ENCODE results near the gene TOR1A.
"Not testable (repeated sequence)": the region's sequence is repeated elsewhere in the genome, so short reads cannot be mapped to it uniquely, and the experiment has no call there.

TOR1A gene

DNA sequence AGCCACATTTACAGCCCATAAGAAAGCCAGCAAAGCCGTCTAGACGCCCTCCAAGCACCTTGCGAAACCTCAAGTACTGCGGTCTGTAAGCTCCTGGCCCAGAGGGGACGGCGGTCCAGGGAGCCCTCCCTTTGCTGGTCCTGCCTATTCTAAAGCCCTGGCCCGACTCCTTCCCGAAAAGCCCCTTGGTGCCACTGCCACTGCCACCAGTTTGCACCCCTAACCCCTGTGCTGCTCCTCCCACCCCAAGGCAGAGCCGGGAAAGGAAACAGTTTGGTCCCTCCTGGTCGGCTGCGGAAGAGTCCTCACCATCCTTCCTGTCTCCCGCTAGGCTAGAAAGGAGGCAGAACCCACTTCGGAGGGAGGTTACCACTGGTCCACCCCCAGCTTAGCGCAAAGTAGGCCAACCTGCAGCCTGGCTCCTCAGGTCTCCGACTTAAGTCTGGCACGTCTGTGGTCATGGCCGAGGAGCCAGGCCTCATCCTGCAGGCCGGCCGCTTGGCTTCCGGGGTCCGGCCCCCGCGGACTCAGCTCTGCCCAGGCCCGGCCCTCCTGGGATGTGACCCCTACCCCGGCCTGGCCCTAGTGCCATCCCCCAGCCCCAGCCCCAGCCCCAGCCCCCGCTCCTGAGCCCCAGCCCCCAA is 916 bp downstream of the TOR1A start:
- DNase-seq (ENCODE audit: low read depth) = no peak

GRCh38 chr9:129816501-129817435 is 7.2 kb downstream of the TOR1A start:
- no peak for DNase-seq (ENCODE audit: low read depth)

GRCh38 chr9:129815278-129815677 is 8.7 kb downstream of the TOR1A start:
- no peak for DNase-seq (ENCODE audit: low read depth)

- DNase-seq (ENCODE audit: low read depth) = no peak
Observed at GRCh38 chr9:129814432-129815223, 9.3 kb downstream of the TOR1A start.

GRCh38 chr9:129813661-129814060 is 10.3 kb downstream of the TOR1A start:
- no peak for DNase-seq (ENCODE audit: low read depth)

- DNase-seq (ENCODE audit: low read depth) = no peak
Observed at GRCh38 chr9:129812385-129812784, 11.6 kb downstream of the TOR1A start.

GRCh38 chr9:129811967-129812363 is 12.0 kb downstream of the TOR1A start:
- DNase-seq (ENCODE audit: low read depth) = no peak

- no peak for DNase-seq (ENCODE audit: low read depth)
Observed at GRCh38 chr9:129810788-129811187, 13.1 kb downstream of the TOR1A start.

DNA sequence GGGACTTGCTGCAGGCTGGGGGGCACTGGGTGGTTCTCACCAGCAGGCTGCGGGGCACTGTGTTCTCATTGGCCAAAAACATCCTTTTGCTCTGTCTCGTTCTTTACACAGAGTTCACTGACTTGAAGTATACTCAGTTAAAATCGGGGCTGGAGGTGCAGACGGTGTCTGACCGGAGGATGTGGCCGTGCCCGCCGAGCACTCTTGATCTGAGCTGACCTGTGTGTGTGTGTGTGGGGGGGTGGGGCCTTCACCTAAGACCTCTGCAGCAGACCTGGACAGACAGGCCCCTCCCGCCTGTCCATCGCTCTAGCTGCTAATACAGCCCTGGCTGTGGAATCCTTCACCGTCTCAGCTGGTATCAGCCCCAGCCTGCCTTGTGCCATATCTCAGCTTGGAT is 13.8 kb downstream of the TOR1A start:
- no peak for DNase-seq (ENCODE audit: low read depth)

- no peak for DNase-seq (ENCODE audit: low read depth)
Observed at GRCh38 chr9:129809346-129809745, 14.6 kb downstream of the TOR1A start.

- DNase-seq (ENCODE audit: low read depth) = no peak
Observed at GRCh38 chr9:129806061-129806460, 17.9 kb downstream of the TOR1A start.

DNA sequence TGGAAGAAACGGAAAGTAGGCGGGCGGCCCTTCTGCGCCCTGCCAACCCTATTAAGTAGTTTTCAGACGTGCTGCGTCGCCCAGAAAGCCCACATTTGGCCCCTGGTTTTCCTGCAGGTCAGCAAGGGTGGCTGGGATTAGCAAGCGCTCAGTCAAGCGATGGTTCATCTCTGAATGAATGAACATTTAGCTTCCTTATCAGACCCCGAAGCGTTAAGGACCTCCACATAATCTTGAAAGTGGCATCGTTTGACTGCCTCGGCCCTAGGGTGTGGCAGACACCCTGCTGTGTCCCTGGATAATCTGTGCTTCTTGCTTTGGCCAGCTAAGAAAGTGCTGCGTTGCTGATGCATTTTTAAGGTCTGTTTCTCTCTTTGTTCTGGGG is 20.3 kb downstream of the TOR1A start:
- no peak for DNase-seq (ENCODE audit: low read depth)

GRCh38 chr9:129802833-129803675 is 20.9 kb downstream of the TOR1A start, which contains the start of gene TOR1B:
TSS of gene TOR1B (plus strand) at chr9:129803184. CDS start at chr9:129803213, 29 bp downstream.
- DNase-seq (ENCODE audit: low read depth) = peak; percentile 70

DNA sequence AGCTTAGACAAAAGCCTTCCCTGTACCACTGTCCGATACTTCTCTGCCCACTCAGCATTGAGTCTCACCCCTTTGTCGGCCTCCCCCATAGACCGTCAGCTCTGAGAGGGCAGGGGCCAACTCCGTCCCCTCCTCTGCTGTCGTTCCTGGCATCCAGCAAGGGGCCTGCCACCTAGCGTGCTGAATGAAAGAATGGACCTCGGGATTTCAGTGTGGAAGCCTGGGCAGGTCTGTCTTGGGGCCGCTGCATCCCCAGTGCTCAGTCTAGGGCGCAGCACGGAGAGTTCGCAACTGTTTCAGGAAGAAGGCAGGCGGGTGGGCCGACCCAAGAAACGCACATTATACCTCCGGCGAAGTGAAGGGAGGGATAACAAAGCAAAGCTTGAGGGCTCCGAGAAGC is 22.4 kb downstream of the TOR1A start:
- DNase-seq (ENCODE audit: low read depth) = no peak

GRCh38 chr9:129798973-129799372 is 25.0 kb downstream of the TOR1A start:
- DNase-seq (ENCODE audit: low read depth) = no peak

DNA sequence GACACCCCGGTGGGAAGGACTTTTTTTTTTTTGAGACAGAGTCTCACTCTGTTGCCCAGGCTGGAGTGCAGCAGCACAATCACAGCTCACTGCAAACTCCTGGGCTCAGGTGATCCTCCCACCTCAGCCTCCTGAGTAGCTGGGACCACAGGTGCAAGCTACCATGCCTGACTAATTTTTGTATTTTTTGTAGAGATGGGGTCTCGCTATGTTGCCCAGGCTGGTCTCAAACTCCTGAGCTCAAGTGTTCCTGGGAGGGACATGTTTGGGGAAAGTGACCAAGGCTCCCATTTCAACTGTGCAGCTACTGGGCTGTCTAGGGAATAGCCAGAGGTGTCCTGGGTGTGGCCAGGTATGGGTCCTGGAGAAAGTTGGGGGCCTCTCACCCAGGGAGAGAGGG is 27.9 kb downstream of the TOR1A start:
- DNase-seq (ENCODE audit: low read depth) = not testable (repeated sequence)

DNA sequence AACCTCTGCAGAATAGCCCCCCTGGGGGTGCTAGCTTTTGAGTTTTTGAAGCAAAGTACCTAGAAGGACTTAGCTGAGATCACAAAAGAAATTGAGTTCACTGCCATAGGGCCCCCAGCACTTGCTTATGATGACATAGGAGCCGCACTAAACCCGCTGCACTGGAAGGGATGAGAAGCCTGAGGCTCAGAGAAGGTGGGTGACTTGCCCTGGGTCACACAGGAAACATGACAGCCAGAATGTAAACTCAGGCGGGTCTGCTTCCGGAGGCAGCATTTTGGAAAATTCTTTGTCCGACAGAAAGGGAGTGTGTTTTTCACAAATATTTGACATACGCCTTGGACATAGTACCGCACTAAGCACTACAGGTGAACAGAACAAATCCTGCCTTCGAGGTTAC is 29.4 kb downstream of the TOR1A start:
- DNase-seq (ENCODE audit: low read depth) = no peak

DNA sequence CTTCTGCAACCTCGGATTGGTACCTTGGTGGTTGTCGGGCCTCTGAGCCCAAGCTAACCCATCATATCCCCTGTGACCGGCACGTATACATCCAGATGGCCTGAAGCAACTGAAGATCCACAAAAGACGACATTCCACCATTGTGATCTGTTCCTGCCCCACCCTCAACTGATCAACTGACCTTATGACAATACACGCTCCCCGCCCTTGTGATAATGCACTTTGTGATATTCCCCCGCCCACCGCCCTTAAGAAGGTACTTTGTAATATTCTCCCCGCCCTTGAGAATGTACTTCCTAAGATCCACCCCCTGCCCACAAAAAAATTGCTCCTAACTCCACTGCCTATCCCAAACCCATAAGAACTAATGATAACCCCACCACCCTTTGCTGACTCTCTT is 37.5 kb downstream of the TOR1A start:
- no peak for DNase-seq (ENCODE audit: low read depth)

DNA sequence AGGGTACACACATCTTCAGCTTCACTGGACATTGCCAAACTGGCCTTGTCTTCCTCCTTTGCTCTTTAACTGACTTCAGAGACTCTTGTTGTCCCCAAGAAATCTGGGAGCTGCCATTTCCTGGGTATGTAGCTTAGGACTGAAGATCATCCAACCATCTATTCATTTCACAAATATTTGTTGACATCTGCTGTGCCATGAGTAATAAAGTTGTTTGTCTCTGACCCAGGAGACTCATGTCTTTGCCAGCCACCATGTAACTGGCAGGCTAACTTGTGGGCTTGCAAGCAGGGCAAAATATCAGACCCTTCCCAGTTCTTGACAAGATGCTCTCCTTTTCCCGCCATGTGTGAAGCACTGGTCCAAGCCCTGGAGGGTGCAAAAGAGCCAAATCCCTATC is 38.1 kb downstream of the TOR1A start:
- DNase-seq (ENCODE audit: low read depth) = no peak

GRCh38 chr9:129784970-129785369 is 39.0 kb downstream of the TOR1A start:
- not testable (repeated sequence) for DNase-seq (ENCODE audit: low read depth)

- peak; percentile 25 for DNase-seq (ENCODE audit: low read depth)
Observed at GRCh38 chr9:129783516-129784361, 40.2 kb downstream of the TOR1A start.

Measured in HS-5 (cell line).